Activated CD4-positive, alpha-beta T cell treated with anti-CD3 and anti-CD28 coated beads for 4 hours (primary cell): ENCODE measurements around the gene UQCC2.

ENCODE experiments used
- DNase-seq, 2 donors: peaks; one replicate each; pipeline ENCODE4 v3.0.0-alpha.2; 2020

UQCC2 gene

GRCh38 chr6:33742837-33743236 lies 31.3 kb upstream of the UQCC2 start:
- no peak for DNase-seq

- DNase-seq, result no peak
Observed at GRCh38 chr6:33742092-33742491, 30.6 kb upstream of the UQCC2 start.

- DNase-seq, result no peak
Observed at GRCh38 chr6:33740794-33741193, 29.3 kb upstream of the UQCC2 start.

GRCh38 chr6:33740204-33740608 lies 28.7 kb upstream of the UQCC2 start:
- DNase-seq, result no peak

GRCh38 chr6:33739571-33739970 lies 28.1 kb upstream of the UQCC2 start:
- DNase-seq, result no peak

GRCh38 chr6:33738879-33739278 lies 27.4 kb upstream of the UQCC2 start:
- DNase-seq, result no peak

- DNase-seq, result no peak
Observed at GRCh38 chr6:33738153-33738552, 26.7 kb upstream of the UQCC2 start.

GRCh38 chr6:33737267-33738026 lies 25.9 kb upstream of the UQCC2 start:
- no peak for DNase-seq

- DNase-seq, result no peak
Observed at GRCh38 chr6:33735216-33735615, 23.7 kb upstream of the UQCC2 start.

GRCh38 chr6:33733709-33734007 lies 22.2 kb upstream of the UQCC2 start:
- no peak for DNase-seq

GRCh38 chr6:33732817-33733708 lies 21.6 kb upstream of the UQCC2 start:
- no peak for DNase-seq

GRCh38 chr6:33732385-33732784 lies 20.9 kb upstream of the UQCC2 start:
- no peak for DNase-seq

- no peak for DNase-seq
Observed at GRCh38 chr6:33731751-33732282, 20.3 kb upstream of the UQCC2 start.

GRCh38 chr6:33731035-33731434 lies 19.5 kb upstream of the UQCC2 start:
- DNase-seq, result no peak

- DNase-seq, result no peak
Observed at GRCh38 chr6:33730611-33731010, 19.1 kb upstream of the UQCC2 start.

- DNase-seq, result no peak
Observed at GRCh38 chr6:33729059-33729458, 17.6 kb upstream of the UQCC2 start.

- no peak for DNase-seq
Observed at GRCh38 chr6:33728438-33728837, 16.9 kb upstream of the UQCC2 start.

- no peak for DNase-seq
Observed at GRCh38 chr6:33727932-33728331, 16.4 kb upstream of the UQCC2 start.

GRCh38 chr6:33727126-33727525 lies 15.6 kb upstream of the UQCC2 start:
- DNase-seq, result no peak

GRCh38 chr6:33726696-33727095 lies 15.2 kb upstream of the UQCC2 start:
- DNase-seq, result no peak

GRCh38 chr6:33725891-33726673 lies 14.6 kb upstream of the UQCC2 start:
- no peak for DNase-seq

GRCh38 chr6:33725222-33725621 lies 13.7 kb upstream of the UQCC2 start:
- no peak for DNase-seq
